ENCODE data around the gene ANXA8.
"Not testable (repeated sequence)": the region's sequence is repeated elsewhere in the genome, so short reads cannot be mapped to it uniquely, and the experiment has no call there.

Gene ANXA8, protein sequence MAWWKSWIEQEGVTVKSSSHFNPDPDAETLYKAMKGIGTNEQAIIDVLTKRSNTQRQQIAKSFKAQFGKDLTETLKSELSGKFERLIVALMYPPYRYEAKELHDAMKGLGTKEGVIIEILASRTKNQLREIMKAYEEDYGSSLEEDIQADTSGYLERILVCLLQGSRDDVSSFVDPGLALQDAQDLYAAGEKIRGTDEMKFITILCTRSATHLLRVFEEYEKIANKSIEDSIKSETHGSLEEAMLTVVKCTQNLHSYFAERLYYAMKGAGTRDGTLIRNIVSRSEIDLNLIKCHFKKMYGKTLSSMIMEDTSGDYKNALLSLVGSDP

DNA sequence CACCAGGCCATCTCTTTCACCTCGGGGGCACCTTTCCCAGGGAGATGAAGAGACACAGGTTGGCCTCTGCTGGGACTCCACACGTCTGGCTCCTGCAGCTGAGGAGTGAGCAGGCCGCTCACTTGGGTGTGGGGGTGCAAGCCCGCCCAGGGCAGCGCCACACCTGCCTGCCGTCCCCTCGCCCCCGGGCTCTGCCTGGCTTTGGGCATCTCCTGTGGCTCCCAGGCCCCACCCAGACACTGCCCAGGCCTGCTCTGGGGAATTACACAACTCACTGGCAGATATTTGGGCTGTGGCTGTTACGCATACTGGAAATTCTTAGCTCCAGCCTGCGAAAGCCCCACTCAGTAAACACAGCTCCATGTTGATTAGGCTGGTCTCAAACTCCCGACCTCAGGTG, at the start of gene ANXA8:
TSS of gene ANXA8 (minus strand) at position 193 of the 400 bp plus-strand sequence. CDS start at position 11, 182 bp downstream.
- H3K9me3 Mint-ChIP-seq; intact Hi-C loops (cut with micrococcal nuclease); H3K27me3 Mint-ChIP-seq; H3K27ac Mint-ChIP-seq; H3K4me1 Mint-ChIP-seq (ENCODE audit: low read depth); H3K4me3 Mint-ChIP-seq; H3K36me3 Mint-ChIP-seq (ENCODE audit: low read depth): not testable (repeated sequence)

DNA sequence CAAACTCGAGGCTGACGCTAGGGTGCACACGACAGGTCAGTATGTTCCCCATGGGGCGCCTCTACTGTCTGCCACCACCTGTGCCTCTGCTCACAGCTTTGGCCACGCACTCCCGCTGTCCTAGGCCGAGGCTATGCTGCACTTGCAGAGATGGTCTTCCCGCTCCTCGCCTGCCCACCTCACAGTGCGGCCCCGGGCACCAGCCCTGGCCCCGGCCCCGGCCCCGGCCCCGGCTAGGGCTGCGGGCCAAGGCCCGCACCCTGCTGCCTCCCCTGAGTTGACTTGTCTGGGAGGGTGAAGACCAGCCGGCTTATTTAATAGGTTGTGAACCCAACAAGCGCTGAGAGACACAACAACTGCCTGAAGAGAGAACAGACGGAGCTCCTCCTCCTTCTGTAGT, 39.6 kb upstream of the ANXA8 start, which contains the start of gene AGAP9:
TSS of gene AGAP9 (minus strand) at position 164 of the 400 bp plus-strand sequence. CDS start at position 52, 112 bp downstream.
- H3K27ac Mint-ChIP-seq; H3K4me1 Mint-ChIP-seq (ENCODE audit: low read depth); H3K27me3 Mint-ChIP-seq; H3K36me3 Mint-ChIP-seq (ENCODE audit: low read depth); H3K9me3 Mint-ChIP-seq; H3K4me3 Mint-ChIP-seq; intact Hi-C loops (cut with micrococcal nuclease): not testable (repeated sequence)

DNA sequence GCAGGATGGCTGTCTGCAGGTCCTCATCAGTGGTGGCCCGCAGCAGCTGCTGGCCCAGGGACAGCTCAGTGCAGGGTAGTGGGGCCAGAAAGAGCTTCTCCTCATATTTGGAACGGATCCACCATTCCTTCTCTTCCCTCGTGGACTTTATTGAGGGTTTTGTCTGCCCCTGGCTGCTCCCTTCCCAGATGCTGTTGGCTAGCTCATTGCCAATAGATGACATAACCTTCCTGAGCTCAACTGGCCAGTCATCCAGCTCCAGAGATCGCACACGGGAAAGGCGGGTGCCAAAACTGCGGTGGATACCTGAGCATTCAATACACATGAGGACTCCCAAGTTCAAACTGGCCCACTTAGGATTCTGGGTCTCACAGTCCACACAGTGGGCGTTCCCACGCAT, 18.4 kb upstream of the ANXA8 start:
- H3K4me1 Mint-ChIP-seq (ENCODE audit: low read depth); H3K9me3 Mint-ChIP-seq; intact Hi-C loops (cut with micrococcal nuclease); H3K27ac Mint-ChIP-seq; H3K4me3 Mint-ChIP-seq; H3K27me3 Mint-ChIP-seq: not testable (repeated sequence)
- peaks cover 11% of the 10 kb centered on the region for H3K36me3 Mint-ChIP-seq (ENCODE audit: low read depth)

DNA sequence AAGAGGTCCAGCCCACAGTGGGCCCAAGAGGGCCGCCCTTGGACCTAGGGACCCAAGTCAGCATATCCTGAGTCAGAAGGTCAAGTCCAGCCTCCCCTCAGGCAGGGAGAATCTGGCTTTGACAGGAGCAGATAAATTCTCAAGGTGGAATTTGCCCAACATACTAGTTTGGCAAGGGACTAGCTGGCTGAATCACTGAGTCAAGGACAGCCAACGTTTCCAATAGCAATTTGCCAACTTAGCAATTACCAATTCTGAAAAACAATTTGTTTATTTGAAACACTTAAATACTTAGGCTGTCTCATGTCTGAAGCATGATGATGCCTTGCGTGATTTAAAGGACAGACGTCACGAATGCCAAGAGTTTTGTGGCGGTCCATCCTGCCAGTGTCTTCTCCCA, 10.3 kb upstream of the ANXA8 start:
- H3K27ac Mint-ChIP-seq; H3K27me3 Mint-ChIP-seq; H3K4me3 Mint-ChIP-seq; H3K4me1 Mint-ChIP-seq (ENCODE audit: low read depth); H3K9me3 Mint-ChIP-seq; H3K36me3 Mint-ChIP-seq (ENCODE audit: low read depth); intact Hi-C loops (cut with micrococcal nuclease): not testable (repeated sequence)

DNA sequence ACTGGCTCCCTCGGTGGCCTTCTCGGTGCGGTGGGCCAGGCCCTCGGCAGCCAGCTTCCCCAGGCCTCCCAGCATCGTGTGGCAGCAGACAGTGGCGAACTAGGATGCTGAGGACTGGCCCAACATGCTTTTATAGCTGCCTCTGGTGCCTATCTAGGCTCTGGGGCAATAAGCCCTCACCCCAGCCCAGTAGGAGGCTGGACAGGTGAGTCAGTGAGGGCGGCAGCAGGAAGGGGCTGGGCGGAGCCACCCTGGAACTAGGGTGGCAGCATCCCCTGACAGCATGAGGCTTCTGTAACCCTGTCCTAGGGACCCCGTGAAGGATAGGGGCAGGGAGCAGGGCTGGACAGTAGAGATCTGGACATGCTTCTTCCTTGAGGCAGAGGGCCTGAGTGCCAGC, 7.7 kb upstream of the ANXA8 start, which contains the start of gene FAM25G:
TSS of gene FAM25G (minus strand) at position 101 of the 400 bp plus-strand sequence. CDS start at position 75, 26 bp downstream.
- H3K27me3 Mint-ChIP-seq; H3K4me3 Mint-ChIP-seq; H3K27ac Mint-ChIP-seq; intact Hi-C loops (cut with micrococcal nuclease); H3K4me1 Mint-ChIP-seq (ENCODE audit: low read depth); H3K9me3 Mint-ChIP-seq; H3K36me3 Mint-ChIP-seq (ENCODE audit: low read depth): not testable (repeated sequence)

DNA sequence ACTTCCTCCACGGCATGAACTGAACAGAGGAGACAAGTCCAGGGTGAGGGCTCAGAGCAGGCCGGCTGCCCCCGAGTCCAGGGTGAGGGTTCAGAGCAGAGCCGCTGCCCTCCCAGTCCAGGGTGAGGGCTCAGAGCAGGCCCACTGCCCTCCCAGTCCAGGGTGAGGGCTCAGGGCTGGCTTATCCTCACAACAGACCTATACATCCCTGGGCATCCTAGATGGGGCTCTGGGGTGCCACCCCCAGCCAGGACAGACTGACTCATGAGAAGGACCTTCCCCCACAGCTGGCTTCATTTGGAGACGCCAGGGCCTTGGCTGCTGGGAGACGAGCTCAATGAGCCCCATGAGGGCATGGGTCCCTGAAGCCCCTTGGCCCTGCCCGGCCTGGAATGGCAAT, 5.7 kb upstream of the ANXA8 start:
- H3K27ac Mint-ChIP-seq; H3K9me3 Mint-ChIP-seq; H3K4me1 Mint-ChIP-seq (ENCODE audit: low read depth); H3K36me3 Mint-ChIP-seq (ENCODE audit: low read depth); H3K4me3 Mint-ChIP-seq; intact Hi-C loops (cut with micrococcal nuclease); H3K27me3 Mint-ChIP-seq: not testable (repeated sequence)

DNA sequence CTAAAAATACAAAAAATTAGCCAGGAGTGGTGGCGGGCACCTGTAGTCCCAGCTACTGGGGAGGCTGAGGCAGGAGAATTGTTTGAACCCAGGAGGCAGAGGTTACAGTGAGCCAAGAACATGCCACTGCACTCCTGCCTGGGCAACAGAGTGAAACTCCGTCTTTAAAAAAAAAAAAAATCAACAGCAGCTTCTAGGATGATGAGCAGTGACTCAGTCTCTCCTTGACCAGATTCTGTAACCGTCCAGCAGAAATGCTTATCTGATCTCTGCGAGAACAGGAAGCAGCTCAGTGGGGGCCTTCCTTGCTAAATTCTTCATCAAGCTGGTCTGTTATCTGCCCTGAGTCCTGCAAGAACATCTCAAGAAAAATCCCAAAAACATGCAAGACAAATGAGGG, 2.0 kb upstream of the ANXA8 start:
- H3K4me1 Mint-ChIP-seq (ENCODE audit: low read depth); H3K36me3 Mint-ChIP-seq (ENCODE audit: low read depth); H3K27me3 Mint-ChIP-seq; H3K9me3 Mint-ChIP-seq; H3K4me3 Mint-ChIP-seq; intact Hi-C loops (cut with micrococcal nuclease); H3K27ac Mint-ChIP-seq: not testable (repeated sequence)

DNA sequence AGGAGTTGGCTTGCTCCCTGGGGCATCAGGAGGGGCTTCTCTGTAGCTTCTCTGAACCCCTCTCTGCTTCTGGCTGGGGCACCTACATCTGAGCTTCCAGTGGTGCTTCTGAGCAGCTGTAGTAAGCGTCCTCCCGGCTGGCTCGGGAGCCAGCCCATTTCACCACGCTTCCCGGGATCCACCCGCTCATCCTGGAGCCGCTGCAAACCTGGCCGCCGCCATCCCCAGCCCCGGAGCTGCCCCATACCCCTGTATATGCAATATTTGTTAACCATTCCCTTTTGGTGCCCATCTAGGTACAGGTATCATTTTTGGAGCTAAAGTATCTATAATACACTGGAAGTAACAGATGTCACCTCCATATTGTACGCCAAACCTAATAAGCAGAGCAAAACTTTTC, 871 bp upstream of the ANXA8 start:
- H3K27me3 Mint-ChIP-seq; H3K27ac Mint-ChIP-seq; intact Hi-C loops (cut with micrococcal nuclease); H3K4me1 Mint-ChIP-seq (ENCODE audit: low read depth); H3K36me3 Mint-ChIP-seq (ENCODE audit: low read depth); H3K4me3 Mint-ChIP-seq; H3K9me3 Mint-ChIP-seq: not testable (repeated sequence)

DNA sequence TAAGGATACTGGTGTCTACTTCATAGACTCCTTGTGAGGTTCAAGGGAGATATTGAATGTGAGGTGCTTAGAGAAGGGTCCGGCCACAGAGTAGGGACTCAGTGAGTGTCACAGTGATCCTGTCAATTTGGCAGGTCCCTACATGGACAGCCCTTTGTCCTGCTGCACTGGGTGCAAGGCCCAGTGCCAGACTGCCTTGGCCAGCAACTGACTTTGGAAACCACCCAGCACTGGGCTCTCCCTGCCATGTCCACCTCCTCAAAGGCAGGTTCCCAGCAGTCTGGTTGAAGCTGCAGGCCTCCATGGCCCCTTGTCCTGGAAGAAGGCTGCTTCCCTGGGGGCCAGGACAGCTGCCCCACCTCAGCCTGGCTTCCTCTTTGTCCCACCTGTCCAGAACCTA, 1.5 kb downstream of the ANXA8 start:
- H3K4me1 Mint-ChIP-seq (ENCODE audit: low read depth); H3K36me3 Mint-ChIP-seq (ENCODE audit: low read depth); H3K27me3 Mint-ChIP-seq; H3K9me3 Mint-ChIP-seq; H3K4me3 Mint-ChIP-seq; H3K27ac Mint-ChIP-seq; intact Hi-C loops (cut with micrococcal nuclease): not testable (repeated sequence)

DNA sequence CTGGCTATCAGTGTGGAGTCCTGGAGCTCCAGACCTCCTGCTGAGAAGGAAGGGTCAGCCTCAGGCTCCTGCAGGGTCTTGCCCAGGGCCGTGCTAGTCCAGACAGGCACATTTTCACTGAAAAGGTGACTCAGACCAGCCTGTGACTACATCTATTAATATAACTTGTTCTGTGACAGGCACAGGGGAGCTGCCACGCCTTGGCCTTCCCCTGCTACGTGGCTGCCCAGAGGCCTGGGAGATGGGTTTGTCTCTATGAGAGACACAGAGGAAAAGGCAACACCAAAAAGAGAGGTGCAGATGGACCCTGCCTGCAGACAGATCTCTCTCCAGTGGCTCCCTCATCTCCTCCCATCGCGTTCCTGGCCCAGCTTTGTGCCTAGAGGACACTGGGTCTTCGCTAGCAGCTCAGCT, 2.1 kb downstream of the ANXA8 start:
- H3K36me3 Mint-ChIP-seq (ENCODE audit: low read depth); H3K4me1 Mint-ChIP-seq (ENCODE audit: low read depth): not testable (repeated sequence)

DNA sequence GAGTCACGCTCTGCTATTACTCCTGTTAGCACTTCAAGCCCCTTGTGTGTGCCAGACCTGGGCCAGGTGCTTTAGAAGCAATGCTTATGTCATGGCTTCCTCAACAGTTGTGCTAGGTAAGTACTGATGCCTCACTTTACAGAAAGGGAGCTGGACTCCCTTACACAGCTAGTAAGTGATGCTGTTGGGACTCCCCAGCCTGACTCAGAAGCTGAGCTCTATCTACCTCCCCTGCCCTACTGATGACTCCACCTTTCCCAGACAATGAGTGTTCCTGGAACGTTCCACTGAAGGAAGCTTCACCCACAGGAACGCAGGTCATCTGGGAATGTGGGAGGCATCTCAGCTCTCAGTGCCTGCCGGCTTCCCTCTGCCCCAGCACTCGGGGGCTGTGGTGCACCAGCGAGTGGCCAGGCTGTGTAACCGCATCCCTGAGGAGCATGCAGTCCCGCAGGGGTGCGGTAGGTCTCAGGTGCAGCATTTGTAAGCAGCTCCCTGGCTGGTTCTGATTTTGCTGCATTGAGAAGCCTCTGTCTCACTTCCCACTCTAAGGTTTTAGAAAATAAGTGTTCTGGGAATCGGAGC, 2.6 kb downstream of the ANXA8 start:
- H3K27ac Mint-ChIP-seq; intact Hi-C loops (cut with micrococcal nuclease); H3K4me3 Mint-ChIP-seq; H3K4me1 Mint-ChIP-seq (ENCODE audit: low read depth); H3K27me3 Mint-ChIP-seq; H3K9me3 Mint-ChIP-seq; H3K36me3 Mint-ChIP-seq (ENCODE audit: low read depth): not testable (repeated sequence)

More for the DNA sequence above, 2.1 kb downstream of the ANXA8 start:
- H3K27me3 Mint-ChIP-seq; H3K9me3 Mint-ChIP-seq; H3K4me3 Mint-ChIP-seq; intact Hi-C loops (cut with micrococcal nuclease); H3K27ac Mint-ChIP-seq: not testable (repeated sequence)

DNA sequence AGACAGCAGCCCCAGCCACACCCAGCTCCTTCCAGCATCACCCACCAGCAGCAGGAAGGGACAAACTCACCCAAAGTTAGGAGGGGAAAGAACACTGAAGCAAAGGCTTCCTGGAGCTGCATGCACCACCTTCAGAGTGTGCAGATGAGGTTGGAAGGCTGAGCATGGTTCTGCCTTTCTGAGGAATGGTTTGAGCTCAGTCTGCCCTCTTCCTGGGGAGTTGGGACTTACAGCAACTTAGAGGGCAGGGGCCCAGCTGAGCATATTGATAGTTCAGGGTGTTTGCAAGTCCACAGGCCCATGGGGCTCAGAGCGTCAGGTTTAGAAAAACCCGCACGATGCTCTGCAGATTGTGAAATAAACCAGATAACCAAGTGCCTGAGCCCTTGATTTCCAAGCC, 3.8 kb downstream of the ANXA8 start:
- H3K4me1 Mint-ChIP-seq (ENCODE audit: low read depth); intact Hi-C loops (cut with micrococcal nuclease); H3K36me3 Mint-ChIP-seq (ENCODE audit: low read depth); H3K9me3 Mint-ChIP-seq; H3K27ac Mint-ChIP-seq; H3K27me3 Mint-ChIP-seq; H3K4me3 Mint-ChIP-seq: not testable (repeated sequence)

DNA sequence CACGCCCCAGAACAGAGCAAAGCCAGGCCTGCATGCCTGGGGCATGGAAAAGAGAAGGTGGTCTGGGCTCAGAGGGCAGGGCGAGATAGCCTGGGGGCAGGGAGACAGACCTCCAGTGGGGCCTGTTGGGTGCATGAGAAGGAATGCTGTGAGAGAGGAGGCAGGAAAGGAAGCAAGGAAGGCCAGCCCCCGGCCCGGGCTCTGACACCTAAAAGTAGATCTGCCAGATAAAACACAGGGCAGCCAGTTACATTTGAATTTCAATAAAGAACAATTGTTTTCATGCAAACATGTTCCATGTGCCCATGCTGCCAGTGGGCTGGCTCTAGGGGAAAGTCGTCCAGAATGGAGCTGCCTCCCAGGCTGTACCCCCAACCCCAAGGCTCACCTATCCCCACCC, 5.8 kb downstream of the ANXA8 start:
- H3K4me3 Mint-ChIP-seq; H3K9me3 Mint-ChIP-seq; intact Hi-C loops (cut with micrococcal nuclease); H3K36me3 Mint-ChIP-seq (ENCODE audit: low read depth); H3K27me3 Mint-ChIP-seq; H3K4me1 Mint-ChIP-seq (ENCODE audit: low read depth); H3K27ac Mint-ChIP-seq: not testable (repeated sequence)

DNA sequence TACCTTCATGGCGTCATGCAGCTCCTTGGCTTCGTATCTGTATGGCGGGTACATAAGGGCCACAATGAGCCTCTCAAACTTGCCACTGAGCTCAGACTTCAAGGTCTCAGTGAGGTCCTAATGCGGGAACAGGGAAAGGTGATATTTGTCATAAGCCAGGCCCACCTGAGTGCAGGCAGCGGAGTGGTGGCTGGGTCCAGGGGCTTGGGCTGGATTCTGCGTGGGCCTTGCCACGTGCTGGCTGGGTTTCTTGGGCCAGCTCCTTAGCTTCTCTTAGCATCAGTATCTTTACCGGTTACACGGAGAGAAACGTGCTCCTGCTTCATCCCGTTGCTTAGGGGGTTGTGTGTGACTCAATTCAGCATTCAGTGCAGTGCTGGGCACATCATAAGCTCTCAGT, 6.8 kb downstream of the ANXA8 start:
- H3K27ac Mint-ChIP-seq; H3K4me1 Mint-ChIP-seq (ENCODE audit: low read depth); intact Hi-C loops (cut with micrococcal nuclease); H3K4me3 Mint-ChIP-seq; H3K27me3 Mint-ChIP-seq; H3K9me3 Mint-ChIP-seq; H3K36me3 Mint-ChIP-seq (ENCODE audit: low read depth): not testable (repeated sequence)

DNA sequence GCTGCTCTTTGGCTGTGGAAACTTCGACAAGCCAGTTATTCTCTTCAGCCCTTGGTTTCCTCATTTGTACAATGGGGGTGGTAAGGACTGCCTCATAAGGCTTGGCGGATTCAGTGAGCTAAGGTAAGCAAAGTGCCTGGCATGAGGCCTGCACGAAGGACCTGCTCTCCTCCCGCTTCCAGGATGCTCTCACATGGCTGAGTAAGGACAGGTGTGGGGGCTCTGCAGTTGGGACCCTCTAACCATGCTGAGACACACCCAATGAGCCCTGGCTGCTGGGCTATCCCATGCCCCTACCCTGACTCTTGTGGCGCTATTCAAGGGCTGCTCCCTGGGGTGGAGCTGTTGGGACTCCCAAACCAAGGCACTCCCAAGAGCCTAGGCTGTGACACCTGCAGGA, 8.8 kb downstream of the ANXA8 start:
- H3K9me3 Mint-ChIP-seq; H3K36me3 Mint-ChIP-seq (ENCODE audit: low read depth); H3K27me3 Mint-ChIP-seq; H3K4me3 Mint-ChIP-seq; H3K27ac Mint-ChIP-seq; intact Hi-C loops (cut with micrococcal nuclease); H3K4me1 Mint-ChIP-seq (ENCODE audit: low read depth): not testable (repeated sequence)

All from dendritic cell treated with granulocyte-macrophage colony-stimulating factor and Interleukin-4, amounts not matched to agents 40 ng/mL and 50 ng/mL, for 4 days (primary cell).